H1 (cell line): ENCODE data around the gene CELSR3. TPM values are rescaled to one million over a fixed set of nuclear protein-coding genes. Genes with fewer than 3 reads are reported as not detected.
A peak's percentile ranks its signal among the peaks of the same experiment; 100 is the strongest.

ENCODE experiments used
- CTCF ChIA-PET: fragments of 300-600 bp; sonication (Branson Sonifier 250); formaldehyde crosslinking; loops from one replicate; lab custom pipeline; 2021; ENCODE audit not compliant: partially characterized antibody; lab: Charles Lee
- POLR2A ChIA-PET: fragments of 300-600 bp; sonication (Branson Sonifier 250); formaldehyde crosslinking; loops from one replicate; lab custom pipeline; 2021; ENCODE audit warnings: inconsistent platforms; ENCODE audit not compliant: partially characterized antibody; lab: Charles Lee
- DNase-seq, 2 experiments: peaks; one replicate each; pipeline versions ENCODE4 v3.0.0 to v3.0.0-alpha.2; 2010 to 2022; ENCODE audit warnings: low spot score in 2 of 2, low read depth in 1 of 2, mixed read lengths in 1 of 2
- FAIRE-seq: peaks from 2 replicates; lab custom pipeline; 2011; peaks lifted over from hg19 to GRCh38; lab: Jason Lieb, UNC
- H2AFZ ChIP-seq: 2 replicates; pipeline ENCODE4 v1.8.1; 2012; ENCODE audit warnings: low read length, inconsistent platforms
- H2AK5ac ChIP-seq: 2 replicates; pipeline ENCODE4 v1.6.1; 2013; ENCODE audit warnings: low read depth, low read length
- H2BK120ac ChIP-seq: replicated peaks from 2 replicates; pipeline ENCODE3; 2013; ENCODE audit warnings: low read depth, low read length, inconsistent platforms
- H2BK12ac ChIP-seq: 2 replicates; pipeline ENCODE4 v1.6.1; 2013; ENCODE audit warnings: low read depth, low read length
- H2BK15ac ChIP-seq: 2 replicates; pipeline ENCODE4 v1.6.1; 2013; ENCODE audit warnings: low read length
- H2BK20ac ChIP-seq: 2 replicates; pipeline ENCODE4 v1.6.1; 2013; ENCODE audit warnings: low read length
- H2BK5ac ChIP-seq: 2 replicates; pipeline ENCODE4 v1.6.1; 2013; ENCODE audit warnings: low read depth, low read length
- H3K14ac ChIP-seq: 2 replicates; pipeline ENCODE4 v1.6.1; 2013; ENCODE audit warnings: inconsistent platforms; ENCODE audit not compliant: insufficient read length
- H3K18ac ChIP-seq: 2 replicates; pipeline ENCODE4 v1.6.1; 2013; ENCODE audit warnings: low read length; ENCODE audit errors: extremely low read depth
- H3K23ac ChIP-seq: 2 replicates; pipeline ENCODE4 v1.6.1; 2013; ENCODE audit warnings: inconsistent platforms; ENCODE audit not compliant: insufficient read length
- H3K23me2 ChIP-seq: 2 replicates; pipeline ENCODE4 v1.6.1; 2013; ENCODE audit warnings: low read depth, low read length
- H3K27ac ChIP-seq: 2 replicates; pipeline ENCODE4 v1.6.1; 2011; ENCODE audit warnings: low read depth, low read length, inconsistent platforms
- H3K27me3 ChIP-seq, 4 experiments: replicated peaks in 1 of 4; 1 replicate in 1 of 4; 2 replicates in 3 of 4; pipeline versions ENCODE4 v1.6.1 to v1.8.1; 2011 to 2013; ENCODE audit warnings: low read length in 3 of 4, mild to moderate bottlenecking in 3 of 4, inconsistent platforms in 2 of 4, mixed read lengths in 2 of 4, moderate library complexity in 1 of 4; ENCODE audit not compliant: control insufficient read depth in 3 of 4, insufficient read depth in 3 of 4; ENCODE audit errors: extremely low read depth in 1 of 4
- H3K36me3 ChIP-seq, 4 experiments: 2 replicates each; pipeline versions ENCODE4 v1.6.1 to v1.8.1; 2011 to 2013; ENCODE audit warnings: mild to moderate bottlenecking in 4 of 4, low read length in 3 of 4, moderate library complexity in 2 of 4, control low read depth in 1 of 4, inconsistent platforms in 1 of 4; ENCODE audit not compliant: insufficient read depth in 4 of 4, control insufficient read depth in 2 of 4
- H3K4ac ChIP-seq: replicated peaks from 2 replicates; pipeline ENCODE3; 2013; ENCODE audit warnings: low read length, low read depth, mixed read lengths, inconsistent platforms; ENCODE audit not compliant: insufficient read length
- H3K4me1 ChIP-seq, 4 experiments: replicated peaks in 1 of 4; 1 replicate in 1 of 4; 2 replicates in 3 of 4; pipeline versions ENCODE4 v1.6.1 to v1.8.1; 2011 to 2013; ENCODE audit warnings: low read length in 3 of 4, inconsistent platforms in 2 of 4, mixed read lengths in 1 of 4; ENCODE audit not compliant: insufficient read depth in 4 of 4, control insufficient read depth in 3 of 4
- H3K4me2 ChIP-seq, 2 experiments: 2 replicates each; pipeline versions ENCODE4 v1.6.1 to v1.8.1; 2011 to 2013; ENCODE audit warnings: low read depth in 2 of 2, low read length in 2 of 2, control low read depth in 1 of 2, inconsistent platforms in 1 of 2, mild to moderate bottlenecking in 1 of 2; ENCODE audit not compliant: insufficient read depth in 1 of 2
- H3K4me3 ChIP-seq, 4 experiments: fragments of 200-600, 300-600 bp in 1 of 4; sonication (generic), shearing (Covaris generic), sonication (Bioruptor Twin) in 1 of 4; 2 replicates each; pipeline versions ENCODE4 v1.5.1 to v1.8.1; 2011 to 2016; ENCODE audit warnings: low read length in 4 of 4, low read depth in 3 of 4, control low read depth in 2 of 4, inconsistent platforms in 2 of 4, mild to moderate bottlenecking in 2 of 4, mixed read lengths in 1 of 4, moderate library complexity in 1 of 4; ENCODE audit not compliant: insufficient read depth in 2 of 4; ENCODE audit errors: extremely low read depth in 1 of 4
- H3K56ac ChIP-seq: replicated peaks from 2 replicates; pipeline ENCODE3; 2013; ENCODE audit warnings: low read depth, mild to moderate bottlenecking, mixed read lengths, low read length, inconsistent platforms; ENCODE audit not compliant: insufficient read length
- H3K79me1 ChIP-seq: 2 replicates; pipeline ENCODE4 v1.6.1; 2013; ENCODE audit warnings: low read depth, low read length, control low read depth
- H3K79me2 ChIP-seq, 2 experiments: 2 replicates each; pipeline versions ENCODE4 v1.6.1 to v1.8.1; 2012 to 2013; ENCODE audit warnings: low read length in 2 of 2, mild to moderate bottlenecking in 2 of 2, inconsistent platforms in 1 of 2; ENCODE audit not compliant: insufficient read depth in 2 of 2, control insufficient read depth in 1 of 2
- H3K9ac ChIP-seq, 4 experiments: replicated peaks in 1 of 4; 1 replicate in 1 of 4; 2 replicates in 3 of 4; pipeline versions ENCODE4 v1.6.1 to v1.8.1; 2011 to 2013; ENCODE audit warnings: low read depth in 3 of 4, low read length in 3 of 4, control low read depth in 2 of 4, mild to moderate bottlenecking in 2 of 4, moderate library complexity in 2 of 4, inconsistent platforms in 1 of 4; ENCODE audit errors: extremely low read depth in 1 of 4
- H3K9me3 ChIP-seq, 2 experiments: 2 replicates each; pipeline versions ENCODE4 v1.6.1 to v1.8.1; 2012 to 2013; ENCODE audit warnings: mild to moderate bottlenecking in 2 of 2, moderate library complexity in 2 of 2, control low read depth in 1 of 2, inconsistent platforms in 1 of 2, low read depth in 1 of 2, low read length in 1 of 2, mixed read lengths in 1 of 2; ENCODE audit not compliant: insufficient read depth in 2 of 2
- H4K20me1 ChIP-seq, 2 experiments: replicated peaks in 1 of 2; 2 replicates each; pipeline versions ENCODE3 to v1.8.1; 2011 to 2013; ENCODE audit warnings: inconsistent platforms in 2 of 2, low read length in 2 of 2, mild to moderate bottlenecking in 1 of 2; ENCODE audit not compliant: insufficient read depth in 2 of 2, control insufficient read depth in 1 of 2
- H4K5ac ChIP-seq: 2 replicates; pipeline ENCODE4 v1.6.1; 2013; ENCODE audit warnings: low read length, low read depth, mixed read lengths, inconsistent platforms; ENCODE audit not compliant: insufficient read length
- H4K8ac ChIP-seq: 2 replicates; pipeline ENCODE4 v1.8.0; 2013; ENCODE audit warnings: mild to moderate bottlenecking, moderate library complexity, low read length, inconsistent platforms; ENCODE audit not compliant: insufficient read depth; ENCODE audit errors: extremely low read depth
- H4K91ac ChIP-seq: replicated peaks from 2 replicates; pipeline ENCODE3; 2013; ENCODE audit warnings: low read length, mixed read lengths, inconsistent platforms; ENCODE audit not compliant: insufficient read length
- NANOG ChIP-seq: IDR thresholded peaks from 2 replicates; pipeline ENCODE4 v1.6.1; 2011; ENCODE audit warnings: low read length, low read depth, mild to moderate bottlenecking, inconsistent platforms; ENCODE audit not compliant: insufficient read depth, poor library complexity, severe bottlenecking
- POLR2AphosphoS5 ChIP-seq: IDR thresholded peaks from 2 replicates; pipeline ENCODE4 v1.6.1; 2011; ENCODE audit warnings: low read depth, low read length
- WGBS, 2 experiments: shearing (Covaris generic) in 1 of 2; methylation state at CpG; one replicate each; pipeline versions ENCODE4 v1.1.6 to v1.1.7; 2013 to 2015; ENCODE audit warnings: low lambda C conversion rate in 2 of 2, mixed read lengths in 2 of 2, inconsistent platforms in 1 of 2, low coverage in 1 of 2, missing lambda C conversion rate in 1 of 2; ENCODE audit not compliant: insufficient replicate concordance in 2 of 2, insufficient coverage in 1 of 2, insufficient read length in 1 of 2; ENCODE audit errors: extremely low coverage in 1 of 2, missing lambda C conversion rate in 1 of 2; 5-methylcytosine and 5-hydroxymethylcytosine counted together
- polyA plus RNA-seq, 7 experiments: library from polyadenylated mRNA; depleted of rRNA in 3 of 7; stranded (reverse) in 5 of 7; unstranded in 2 of 7; fragments of >200 nt in 5 of 7; fragments of 200-250 nt in 2 of 7; gene quantifications; 1 replicate in 5 of 7; 2 replicates in 1 of 7; 4 replicates in 1 of 7; pipeline versions ENCODE4 v1.2.1 to v1.2.3, GENCODE V29; 2011 to 2013; ENCODE audit warnings: missing spikeins in 2 of 7, mixed read lengths in 2 of 7
- total RNA-seq: library from RNA; stranded (reverse); fragmentation: NEBNext Ultra II Directional; extraction: Animal tissue kit (Norgen Biotek cat#: 25700); gene quantifications from 2 replicates; pipeline ENCODE4 v1.2.1, GENCODE V29; 2021

Gene CELSR3
- total and polyA plus RNA-seq, 2 of the 8 experiments (the other 6 are each of a cell fraction or from before 2014, with no cell fraction given) = 11.6 to 29.5 TPM

DNA sequence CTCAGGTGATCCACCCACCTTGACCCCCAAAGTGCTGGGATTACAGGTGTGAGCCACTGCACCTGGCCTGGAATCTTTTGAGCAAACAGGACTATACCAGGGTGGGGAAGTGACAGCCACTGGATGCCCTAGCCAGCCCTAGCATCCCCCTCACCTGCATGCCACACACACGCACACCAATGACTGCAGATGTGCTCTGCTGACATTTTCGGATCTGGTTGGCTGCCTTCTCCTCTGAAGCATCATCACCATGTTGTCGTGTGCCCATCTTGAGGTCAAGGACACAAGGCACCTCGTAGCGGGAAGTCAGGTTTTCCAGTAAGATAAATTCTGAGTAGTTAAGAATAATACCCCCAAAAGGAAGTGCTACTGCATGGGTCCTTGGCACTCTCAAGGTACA lies 26.7 kb upstream of the CELSR3 start:
- 78% methylated on average over 5 of the region's 5 CpGs; no CpG with 5 or more reads in 1 of the 2 experiments for WGBS, 2 experiments
- Histone ChIP-seq H3K14ac (no peak overlapping the region), H3K56ac (no peak overlapping the region), H3K27ac (no peak overlapping the region), H3K4me1 (peaks cover 0 to 5% (median 3%) of the 10 kb centered on the region in 4 experiments; a peak in 3 of 7 replicates), H3K9ac (no peak overlapping the region), H2BK12ac (no peak overlapping the region), H2BK20ac (no peak overlapping the region), H4K91ac (no peak overlapping the region), H3K27me3 (no peaks in the 10 kb centered on the region), H4K5ac (no peak overlapping the region), H2BK120ac (no peak overlapping the region), H2BK5ac (no peak overlapping the region), H3K23ac (no peak overlapping the region), H3K79me1 (peaks cover 4% of the 10 kb centered on the region; the same call in 1 of the 2 replicates), H3K4ac (no peak overlapping the region), H3K36me3 (peaks cover 41 to 71% (median 61%) of the 10 kb centered on the region in 4 experiments), H3K4me3 (no peak overlapping the region), H4K20me1 (peaks cover 16 to 20% of the 10 kb centered on the region in 2 experiments), H3K4me2 (no peak overlapping the region), H3K79me2 (peaks cover 3 to 26% of the 10 kb centered on the region in 2 experiments; a peak in 3 of 4 replicates), H3K9me3 (no peaks in the 10 kb centered on the region), H3K18ac (no peak overlapping the region), H2AK5ac (no peak overlapping the region), H2BK15ac (no peak overlapping the region), H2AFZ (no peak overlapping the region), H3K23me2 (peaks cover 8% of the 10 kb centered on the region; the same call in 1 of the 2 replicates), H4K8ac (no peak overlapping the region; the same call in 1 of the 2 replicates)
- POLR2A ChIA-PET = interaction anchor here (1.7 to 13.3 kb wide), 3 partner anchors 22 to 36 kb away, joined by 3 to 187 read pairs (median 58); partner anchors contain the start of genes CELSR3 and IP6K2
- CTCF ChIA-PET = interaction anchor here (0.8 to 2.2 kb wide), 2 partner anchors 51 to 322 kb away, joined by 3 to 7 read pairs; no protein-coding TSS in a partner anchor
- FAIRE-seq (no peak), DNase-seq (no peak)
- TF ChIP-seq NANOG (no peak), POLR2AphosphoS5 (peak; percentile 65)
